Prostate gland (tissue), 2 donors: ENCODE data around the gene LRRC42. TPM values are rescaled to one million over a fixed set of nuclear protein-coding genes. Genes with fewer than 3 reads are reported as not detected.
A peak's percentile ranks its signal among the peaks of the same experiment; 100 is the strongest.

Source experiments
- DNase-seq: peaks from one replicate; pipeline ENCODE4 v3.0.0-alpha.2; 2019; ENCODE audit warnings: low spot score
- H3K27ac ChIP-seq, 2 donors: fragments of 200-600 bp; sonication (generic); 2 replicates each; pipeline ENCODE4 v1.5.1; 2017 to 2019
- H3K27me3 ChIP-seq: fragments of 200-600 bp; sonication (generic); replicated peaks from 2 replicates; pipeline ENCODE4 v1.5.1; 2019; ENCODE audit not compliant: insufficient read depth
- H3K36me3 ChIP-seq, 2 donors: fragments of 200-600 bp; sonication (generic); 1 replicate in 1 of 2; 2 replicates in 1 of 2; pipeline versions ENCODE4 v1.5.1 to v1.8.1; 2017 to 2019
- H3K4me1 ChIP-seq: fragments of 200-600 bp; sonication (generic); replicated peaks from 2 replicates; pipeline ENCODE4 v1.5.1; 2019
- H3K4me3 ChIP-seq, 2 donors: fragments of 200-600 bp; sonication (generic); 2 replicates each; pipeline ENCODE4 v1.5.1; 2017 to 2019
- H3K9me3 ChIP-seq: fragments of 200-600 bp; sonication (generic); 2 replicates; pipeline ENCODE4 v1.5.1; 2017
- CTCF ChIP-seq, 4 experiments: fragments of 200-600 bp in 2 of 4; fragments of 450-650 bp in 2 of 4; sonication (generic) in 2 of 4; IDR thresholded peaks; 1 replicate in 3 of 4; 2 replicates in 1 of 4; pipeline ENCODE4 v1.5.1; 2016 to 2019; ENCODE audit warnings: antibody characterized with exemption in 4 of 4, mild to moderate bottlenecking in 2 of 4, moderate library complexity in 2 of 4
- POLR2A ChIP-seq: fragments of 450-650 bp; IDR thresholded peaks from one replicate; pipeline ENCODE4 v1.6.1; 2016; ENCODE audit warnings: antibody characterized with exemption, mild to moderate bottlenecking
- POLR2AphosphoS5 ChIP-seq: sonication (generic); formaldehyde crosslinking; IDR thresholded peaks from one replicate; pipeline ENCODE4 v1.6.1; 2017; ENCODE audit warnings: antibody characterized with exemption
- WGBS: methylation state at CpG from one replicate; pipeline ENCODE4 v1.1.5; 2018; 5-methylcytosine and 5-hydroxymethylcytosine counted together
- intact Hi-C: fragments of 100-400 bp; cut with DNase I; formaldehyde crosslinking; loops from one replicate; pipeline ENCODE4 v1.14.2; 2022
- total RNA-seq, 2 donors: library from RNA; depleted of rRNA; stranded (reverse); fragments of >200 nt; gene quantifications; one replicate each; pipeline ENCODE4 v1.1.0, GENCODE V29; 2016

LRRC42 gene
- total RNA-seq, 2 donors from 2014 or later, result 21.1 to 31.8 TPM

DNA sequence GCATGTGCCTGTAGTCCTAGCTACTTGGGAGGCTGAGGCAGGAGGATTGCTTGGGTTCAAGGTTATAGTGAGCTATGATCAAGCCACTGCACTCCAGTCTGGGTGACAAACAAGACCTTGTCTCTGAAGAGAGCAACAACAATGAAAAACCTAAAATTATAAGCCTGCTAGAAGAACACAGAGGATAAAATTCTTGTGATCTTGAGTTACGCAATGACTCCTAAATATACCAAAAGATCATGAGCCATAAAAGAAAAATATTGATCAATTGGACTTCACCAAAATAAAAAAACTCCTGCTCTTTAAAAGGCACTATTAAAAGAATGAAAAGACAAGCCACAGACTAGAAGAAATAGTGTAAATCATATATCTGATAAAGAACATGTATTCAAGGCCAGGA is 49.5 kb downstream of the LRRC42 start:
- no peak overlapping the region for H3K27ac ChIP-seq
- H3K4me3 ChIP-seq, result no peak overlapping the region
- DNase-seq, result no peak
- intact Hi-C loops, result no loop called here
- no peaks in the 10 kb centered on the region for H3K36me3 ChIP-seq
- TF ChIP-seq POLR2A (no peak), POLR2AphosphoS5 (no peak), CTCF (IDR thresholded peaks at IDR 0.05) (no peak)
- H3K27me3 ChIP-seq, result no peaks in the 10 kb centered on the region
- 100% methylated on average over 1 of the region's 1 CpG for WGBS
- no peaks in the 10 kb centered on the region for H3K4me1 ChIP-seq
- no peaks in the 10 kb centered on the region for H3K9me3 ChIP-seq

GRCh38 chr1:53998223-53998622 is 52.1 kb downstream of the LRRC42 start:
- no peaks in the 10 kb centered on the region for H3K9me3 ChIP-seq
- no peaks in the 10 kb centered on the region for H3K27me3 ChIP-seq
- TF ChIP-seq POLR2A (no peak), CTCF (IDR thresholded peaks at IDR 0.05) (no peak), POLR2AphosphoS5 (no peak)
- H3K4me3 ChIP-seq, result no peak overlapping the region
- no peak for DNase-seq
- H3K4me1 ChIP-seq, result peaks cover 3% of the 10 kb centered on the region
- intact Hi-C loops, result no loop called here
- WGBS, result 97% methylated on average over 1 of the region's 1 CpG
- no peaks in the 10 kb centered on the region for H3K36me3 ChIP-seq
- no peak overlapping the region for H3K27ac ChIP-seq

DNA sequence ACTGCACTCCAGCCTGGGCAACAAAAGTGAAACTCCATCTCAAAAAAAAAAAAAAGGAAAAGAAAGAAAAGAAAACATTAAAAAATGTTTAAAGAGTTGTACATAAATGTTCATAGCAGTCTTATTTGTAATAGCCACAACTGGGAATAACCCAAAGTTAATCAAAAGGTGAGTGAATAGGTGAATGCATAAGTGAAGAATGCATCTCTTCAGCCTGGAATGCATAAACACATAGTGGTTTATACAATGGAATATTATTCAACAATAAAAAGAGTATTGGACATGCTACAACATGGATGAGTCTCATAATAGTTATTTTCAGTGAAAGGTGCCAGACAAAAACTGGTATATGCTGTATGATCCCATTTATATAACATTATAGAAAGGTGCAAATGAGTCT is 53.8 kb downstream of the LRRC42 start:
- Histone ChIP-seq H3K36me3 (no peaks in the 10 kb centered on the region), H3K27ac (no peak overlapping the region), H3K27me3 (no peaks in the 10 kb centered on the region), H3K4me3 (no peak overlapping the region), H3K4me1 (peaks cover 3% of the 10 kb centered on the region), H3K9me3 (no peaks in the 10 kb centered on the region)
- no peak for TF ChIP-seq POLR2A
- no peak for TF ChIP-seq CTCF (IDR thresholded peaks at IDR 0.05)
- no peak for TF ChIP-seq POLR2AphosphoS5
- DNase-seq, result no peak
- intact Hi-C loops, result no loop called here

GRCh38 chr1:54001591-54001990 is 55.4 kb downstream of the LRRC42 start:
- DNase-seq, result peak; percentile 61

More at GRCh38 chr1:54001591-54001990, 55.4 kb downstream of the LRRC42 start:
- Histone ChIP-seq H3K36me3 (no peaks in the 10 kb centered on the region), H3K9me3 (no peaks in the 10 kb centered on the region), H3K4me3 (no peak overlapping the region), H3K27ac (peak overlapping the region; percentile 48 to 51), H3K27me3 (no peaks in the 10 kb centered on the region), H3K4me1 (peaks cover 3% of the 10 kb centered on the region)
- intact Hi-C loops, result no loop called here
- 26% methylated on average over 3 of the region's 3 CpGs for whole genome bisulfite sequencing
- TF ChIP-seq POLR2A (no peak), POLR2AphosphoS5 (peak; percentile 46), CTCF (IDR thresholded peaks at IDR 0.05) (no peak)
